Uterus (tissue), 4 donors: ENCODE measurements around the gene ARHGAP8. TPM values are rescaled to one million over a fixed set of nuclear protein-coding genes. Genes with fewer than 3 reads are reported as not detected.

Experiments
- DNase-seq, 2 donors: peaks; one replicate each; pipeline ENCODE4 v3.0.0-alpha.2; 2019 to 2020
- H3K27ac ChIP-seq, 2 donors: fragments of 200-600 bp; sonication (generic); 1 replicate in 1 of 2; 2 replicates in 1 of 2; pipeline ENCODE4 v1.5.1; 2016 to 2018
- H3K27me3 ChIP-seq, 2 donors: fragments of 200-600 bp; sonication (generic); one replicate each; pipeline ENCODE4 v1.5.1; 2018 to 2019; ENCODE audit warnings: control low read depth in 1 of 2
- H3K36me3 ChIP-seq, 2 donors: fragments of 200-600 bp; sonication (generic); one replicate each; pipeline ENCODE4 v1.5.1; 2019; ENCODE audit warnings: control low read depth in 1 of 2
- H3K4me1 ChIP-seq, 2 donors: fragments of 200-600 bp; sonication (generic); one replicate each; pipeline ENCODE4 v1.5.1; 2018 to 2019; ENCODE audit warnings: control low read depth in 1 of 2
- H3K4me3 ChIP-seq, 2 donors: fragments of 200-600 bp; sonication (generic); 1 replicate in 1 of 2; 2 replicates in 1 of 2; pipeline ENCODE4 v1.5.1; 2018 to 2019; ENCODE audit warnings: mild to moderate bottlenecking in 1 of 2
- H3K9me3 ChIP-seq, 2 donors: fragments of 200-600 bp; sonication (generic); one replicate each; pipeline ENCODE4 v1.5.1; 2019; ENCODE audit warnings: control low read depth in 1 of 2
- POLR2A ChIP-seq, 2 donors: fragments of 450-650 bp; IDR thresholded peaks; one replicate each; pipeline ENCODE4 v1.6.1; 2016; ENCODE audit warnings: antibody characterized with exemption in 2 of 2, mild to moderate bottlenecking in 1 of 2, moderate library complexity in 1 of 2
- intact Hi-C: fragments of 100-400 bp; cut with DNase I; formaldehyde crosslinking; loops from one replicate; pipeline ENCODE4 v1.15.1; 2023; ENCODE audit warnings: low total_unique reads
- total RNA-seq, 4 donors: library from RNA; depleted of rRNA in 3 of 4; stranded (reverse); fragments of >200 nt in 3 of 4; gene quantifications; one replicate each; pipeline versions ENCODE4 v1.1.0 to v1.2.4, GENCODE V29; 2014 to 2023
- TF ChIP-seq, protein P1 (sequence below), 4 experiments: fragments of 200-600 bp in 2 of 4; fragments of 450-650 bp in 2 of 4; sonication (generic) in 2 of 4; IDR thresholded peaks; one replicate each; pipeline ENCODE4 v1.5.1; 2016 to 2019; ENCODE audit warnings: antibody characterized with exemption in 4 of 4, mild to moderate bottlenecking in 2 of 4, moderate library complexity in 1 of 4
- donor health status: DM: yes; HTN: yes; CAD: no.

The ARHGAP8 gene
- total RNA-seq, 4 donors from 2014 or later = 1.8 to 4.4 TPM; not detected in 2

DNA sequence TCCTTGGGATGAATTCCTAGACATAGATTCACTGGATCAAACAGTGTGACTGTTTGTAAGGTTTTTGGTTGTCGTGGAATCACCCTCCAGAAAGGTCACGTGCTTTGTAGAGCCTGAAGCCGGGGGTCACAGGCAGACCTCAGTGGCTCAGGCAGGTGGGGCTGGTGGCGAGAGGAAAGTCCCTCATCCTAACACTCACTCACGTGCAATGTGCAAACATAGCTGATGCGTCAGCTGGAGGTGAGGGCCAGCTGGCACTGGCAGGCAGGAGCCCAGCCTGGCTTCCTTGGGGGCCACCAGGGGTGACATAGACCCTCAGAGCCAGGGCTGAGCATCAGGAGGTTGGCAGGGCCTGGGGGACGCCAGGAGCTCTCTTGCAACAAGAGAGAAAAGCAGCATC lies 90.0 kb downstream of the ARHGAP8 start:
- intact Hi-C loops = no loop called here
- no peak overlapping the region for H3K4me3 ChIP-seq
- H3K27me3 ChIP-seq = no peaks in the 10 kb centered on the region
- no peaks in the 10 kb centered on the region for H3K4me1 ChIP-seq
- H3K36me3 ChIP-seq = no peaks in the 10 kb centered on the region
- DNase-seq = no peak
- H3K27ac ChIP-seq = no peak overlapping the region
- TF ChIP-seq, protein P1, sequence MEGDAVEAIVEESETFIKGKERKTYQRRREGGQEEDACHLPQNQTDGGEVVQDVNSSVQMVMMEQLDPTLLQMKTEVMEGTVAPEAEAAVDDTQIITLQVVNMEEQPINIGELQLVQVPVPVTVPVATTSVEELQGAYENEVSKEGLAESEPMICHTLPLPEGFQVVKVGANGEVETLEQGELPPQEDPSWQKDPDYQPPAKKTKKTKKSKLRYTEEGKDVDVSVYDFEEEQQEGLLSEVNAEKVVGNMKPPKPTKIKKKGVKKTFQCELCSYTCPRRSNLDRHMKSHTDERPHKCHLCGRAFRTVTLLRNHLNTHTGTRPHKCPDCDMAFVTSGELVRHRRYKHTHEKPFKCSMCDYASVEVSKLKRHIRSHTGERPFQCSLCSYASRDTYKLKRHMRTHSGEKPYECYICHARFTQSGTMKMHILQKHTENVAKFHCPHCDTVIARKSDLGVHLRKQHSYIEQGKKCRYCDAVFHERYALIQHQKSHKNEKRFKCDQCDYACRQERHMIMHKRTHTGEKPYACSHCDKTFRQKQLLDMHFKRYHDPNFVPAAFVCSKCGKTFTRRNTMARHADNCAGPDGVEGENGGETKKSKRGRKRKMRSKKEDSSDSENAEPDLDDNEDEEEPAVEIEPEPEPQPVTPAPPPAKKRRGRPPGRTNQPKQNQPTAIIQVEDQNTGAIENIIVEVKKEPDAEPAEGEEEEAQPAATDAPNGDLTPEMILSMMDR (IDR thresholded peaks at IDR 0.05) = no peak
- no peak for TF ChIP-seq POLR2A (IDR thresholded peaks at IDR 0.05)
- H3K9me3 ChIP-seq = no peaks in the 10 kb centered on the region

DNA sequence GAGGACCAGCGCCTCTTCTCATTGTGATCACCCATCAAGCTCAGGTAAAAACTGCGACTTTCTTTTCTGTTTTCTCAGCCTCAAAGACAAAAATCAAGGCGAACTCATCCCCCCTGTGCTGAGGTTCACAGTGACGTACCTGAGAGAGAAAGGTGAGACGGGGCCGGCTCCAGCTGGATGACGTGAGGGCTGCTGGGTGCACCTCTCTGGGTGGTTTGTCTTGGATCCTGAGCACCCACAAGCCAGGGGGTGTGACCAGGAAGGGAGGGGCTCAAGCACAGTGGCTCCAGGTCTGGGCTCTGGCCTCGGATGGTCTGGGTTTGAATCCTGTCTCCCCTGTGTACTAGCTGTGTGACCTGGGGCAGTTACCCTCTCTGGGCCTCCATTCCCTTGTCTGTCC lies 92.8 kb downstream of the ARHGAP8 start:
- Histone ChIP-seq H3K9me3 (no peaks in the 10 kb centered on the region), H3K27ac (no peak overlapping the region), H3K27me3 (no peaks in the 10 kb centered on the region), H3K4me1 (no peaks in the 10 kb centered on the region), H3K36me3 (no peaks in the 10 kb centered on the region), H3K4me3 (no peak overlapping the region)
- intact Hi-C loops = no loop called here
- TF ChIP-seq POLR2A (IDR thresholded peaks at IDR 0.05) = no peak
- TF ChIP-seq, protein P1 (IDR thresholded peaks at IDR 0.05) = no peak
- no peak for DNase-seq

DNA sequence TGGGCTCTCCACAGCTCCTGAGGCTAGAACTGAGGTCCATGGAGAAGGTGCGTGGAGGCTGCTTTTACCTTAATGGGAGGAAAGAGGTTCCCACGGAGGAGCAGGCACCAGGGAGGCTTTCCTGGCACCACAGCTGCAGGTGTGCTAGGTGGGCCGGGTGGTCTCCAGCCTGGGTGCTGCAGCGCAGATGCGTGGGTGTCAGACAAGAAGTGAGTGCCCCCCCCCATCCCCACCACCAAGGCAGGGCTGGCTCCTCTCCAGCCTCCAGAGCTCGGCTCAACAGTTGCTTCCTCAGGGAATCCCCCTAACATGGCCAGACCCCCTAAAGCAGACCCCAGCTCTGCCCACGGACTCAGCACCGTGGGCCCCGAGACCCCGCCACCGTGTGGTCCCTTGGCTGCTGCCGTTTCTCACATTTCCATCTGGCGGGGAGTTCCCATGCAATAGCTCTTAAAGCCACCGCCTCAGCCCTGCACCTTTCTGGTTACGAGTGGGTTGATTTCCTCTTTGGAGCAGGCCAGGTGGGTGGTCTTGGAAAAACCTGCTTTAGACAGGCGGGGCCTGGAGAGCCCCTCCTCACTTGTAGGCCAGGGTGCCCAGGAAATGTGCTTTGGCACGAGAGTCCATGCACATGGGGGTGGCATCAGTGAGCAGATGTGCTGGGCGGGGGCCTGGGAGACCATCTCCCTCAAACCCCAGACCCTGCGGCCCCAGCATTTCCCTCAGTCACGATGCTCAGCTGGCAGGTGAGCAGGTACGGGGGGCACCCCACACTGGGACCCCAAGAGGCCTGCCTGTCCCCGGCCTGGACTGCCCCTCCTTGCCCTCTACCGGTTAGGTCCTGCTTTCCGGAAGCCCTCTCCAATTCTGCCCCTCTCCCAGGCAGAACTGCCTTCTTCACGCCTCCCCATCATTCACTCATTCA lies 93.7 kb downstream of the ARHGAP8 start:
- no peaks in the 10 kb centered on the region for H3K27me3 ChIP-seq
- H3K36me3 ChIP-seq = no peaks in the 10 kb centered on the region
- TF ChIP-seq POLR2A (IDR thresholded peaks at IDR 0.05) = no peak
- TF ChIP-seq, protein P1 (IDR thresholded peaks at IDR 0.05) = no peak
- intact Hi-C loops = no loop called here
- no peaks in the 10 kb centered on the region for H3K9me3 ChIP-seq
- no peak overlapping the region for H3K4me3 ChIP-seq
- H3K4me1 ChIP-seq = no peaks in the 10 kb centered on the region
- H3K27ac ChIP-seq = no peak overlapping the region
- no peak for DNase-seq

DNA sequence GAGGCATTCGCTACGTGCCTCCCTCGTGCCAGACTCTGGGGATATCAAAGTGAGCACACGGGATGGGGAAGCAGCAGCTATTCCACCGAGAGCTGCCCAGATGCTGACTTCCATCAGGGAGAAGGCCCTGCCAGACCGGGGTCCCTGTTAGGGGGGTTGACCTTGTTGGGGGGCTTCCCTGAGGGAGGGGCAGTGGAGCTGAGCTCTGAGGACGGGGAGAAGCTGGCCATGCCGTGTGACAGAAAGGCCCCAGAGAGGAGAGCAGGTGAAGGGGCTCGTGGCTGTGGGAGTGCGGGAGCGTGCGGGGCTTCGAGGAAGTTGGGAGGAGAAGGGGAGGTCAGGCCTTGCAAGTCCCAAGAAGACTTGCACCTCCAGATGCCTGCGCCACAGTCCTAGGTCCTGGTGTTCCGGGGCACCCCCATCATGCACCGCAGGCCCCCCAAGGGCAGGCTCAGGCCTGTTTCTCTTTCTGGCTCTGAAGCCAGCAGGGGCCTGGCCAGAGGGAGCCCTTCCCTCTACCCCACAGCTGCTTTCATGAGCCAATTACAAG lies 94.4 kb downstream of the ARHGAP8 start:
- TF ChIP-seq, protein P1 (IDR thresholded peaks at IDR 0.05) = no peak
- no peak for TF ChIP-seq POLR2A (IDR thresholded peaks at IDR 0.05)
- Histone ChIP-seq H3K27me3 (no peaks in the 10 kb centered on the region), H3K4me3 (no peak overlapping the region), H3K27ac (no peak overlapping the region), H3K36me3 (no peaks in the 10 kb centered on the region), H3K9me3 (no peaks in the 10 kb centered on the region), H3K4me1 (no peaks in the 10 kb centered on the region)
- no peak for DNase-seq
- intact Hi-C loops = no loop called here

DNA sequence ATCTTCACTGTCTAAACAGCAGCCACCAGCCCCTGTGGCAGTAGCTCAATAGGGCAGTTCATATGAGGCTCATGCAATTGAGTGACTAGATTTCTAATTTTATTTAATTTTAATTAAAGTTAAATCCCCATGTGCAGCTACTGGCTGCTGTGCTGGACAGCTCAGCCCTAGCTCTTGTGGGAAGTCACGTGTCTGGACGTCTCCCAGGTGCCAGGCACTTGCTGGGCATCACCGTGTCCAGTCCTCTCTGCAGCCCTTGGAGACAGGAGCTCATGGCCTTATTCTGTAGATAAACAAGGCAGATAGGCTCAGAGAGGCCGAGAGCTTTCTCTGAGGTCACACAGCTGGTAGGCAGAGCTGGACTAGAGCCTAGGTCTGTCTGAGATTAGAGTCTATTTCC lies 95.0 kb downstream of the ARHGAP8 start:
- H3K27me3 ChIP-seq = no peaks in the 10 kb centered on the region
- no peak for DNase-seq
- no peaks in the 10 kb centered on the region for H3K36me3 ChIP-seq
- H3K9me3 ChIP-seq = no peaks in the 10 kb centered on the region
- no peaks in the 10 kb centered on the region for H3K4me1 ChIP-seq
- H3K4me3 ChIP-seq = no peak overlapping the region
- TF ChIP-seq POLR2A (IDR thresholded peaks at IDR 0.05) = no peak
- TF ChIP-seq, protein P1 (IDR thresholded peaks at IDR 0.05) = no peak
- intact Hi-C loops = no loop called here
- no peak overlapping the region for H3K27ac ChIP-seq
